ENCODE results near the gene ZC3H12C. TPM values are rescaled to one million over a fixed set of nuclear protein-coding genes. Genes with fewer than 3 reads are reported as not detected.
A peak's percentile ranks its signal among the peaks of the same experiment; 100 is the strongest.

The ZC3H12C gene
- total and polyA plus RNA-seq, 4 donors, result 3.4 to 27.1 (median 9.1) TPM

DNA sequence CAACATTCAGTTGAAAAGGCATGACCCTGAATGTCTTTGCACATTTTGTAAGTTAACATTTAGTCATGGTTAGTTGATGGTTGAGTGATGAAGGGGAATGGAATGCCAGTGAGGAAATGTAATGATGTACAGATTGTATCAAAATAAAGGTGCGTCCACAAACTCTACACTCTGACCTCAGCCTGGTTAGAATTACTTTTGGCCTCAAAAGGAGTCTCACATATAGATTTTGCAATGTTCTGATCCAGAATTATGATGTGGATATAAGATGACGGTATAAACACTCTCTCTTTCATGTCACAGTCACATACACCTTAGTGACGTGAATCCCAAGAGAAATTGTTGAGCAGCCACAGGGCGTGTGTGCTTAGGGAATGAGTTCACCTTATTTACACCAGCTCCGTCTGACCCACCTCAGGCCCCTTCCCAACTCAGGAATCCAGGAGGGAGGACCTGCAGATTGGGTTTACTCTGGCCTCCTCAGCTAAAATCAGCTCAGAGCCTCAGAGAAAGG lies 103.1 kb downstream of the ZC3H12C start:
- H3K4me1 ChIP-seq (ENCODE audit: control insufficient read depth in 5 of 5, insufficient read depth in 5 of 5, low read length in 5 of 5), result peaks cover 0 to 3% (median 0%) of the 10 kb centered on the region in 5 donors
- H3K9me3 ChIP-seq (ENCODE audit: control insufficient read depth in 4 of 4, insufficient read depth in 3 of 4, low read length in 3 of 4), result peaks cover 0 to 1% (median 0%) of the 10 kb centered on the region in 4 donors
- ATAC-seq (ENCODE audit: insufficient read depth, low FRiP score) (peak; percentile 20), DNase-seq (no peak)
- H3K4me3 ChIP-seq, result no peak overlapping the region
- WGBS, 2 donors, result 90 to 96% methylated on average over 5 of the region's 5 CpGs
- no peaks in the 10 kb centered on the region for H3K27me3 ChIP-seq (ENCODE audit: control insufficient read depth in 3 of 3, insufficient read depth in 3 of 3, low read length in 2 of 3)
- TF ChIP-seq, protein P1, sequence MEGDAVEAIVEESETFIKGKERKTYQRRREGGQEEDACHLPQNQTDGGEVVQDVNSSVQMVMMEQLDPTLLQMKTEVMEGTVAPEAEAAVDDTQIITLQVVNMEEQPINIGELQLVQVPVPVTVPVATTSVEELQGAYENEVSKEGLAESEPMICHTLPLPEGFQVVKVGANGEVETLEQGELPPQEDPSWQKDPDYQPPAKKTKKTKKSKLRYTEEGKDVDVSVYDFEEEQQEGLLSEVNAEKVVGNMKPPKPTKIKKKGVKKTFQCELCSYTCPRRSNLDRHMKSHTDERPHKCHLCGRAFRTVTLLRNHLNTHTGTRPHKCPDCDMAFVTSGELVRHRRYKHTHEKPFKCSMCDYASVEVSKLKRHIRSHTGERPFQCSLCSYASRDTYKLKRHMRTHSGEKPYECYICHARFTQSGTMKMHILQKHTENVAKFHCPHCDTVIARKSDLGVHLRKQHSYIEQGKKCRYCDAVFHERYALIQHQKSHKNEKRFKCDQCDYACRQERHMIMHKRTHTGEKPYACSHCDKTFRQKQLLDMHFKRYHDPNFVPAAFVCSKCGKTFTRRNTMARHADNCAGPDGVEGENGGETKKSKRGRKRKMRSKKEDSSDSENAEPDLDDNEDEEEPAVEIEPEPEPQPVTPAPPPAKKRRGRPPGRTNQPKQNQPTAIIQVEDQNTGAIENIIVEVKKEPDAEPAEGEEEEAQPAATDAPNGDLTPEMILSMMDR (IDR thresholded peaks at IDR 0.05; ENCODE audit: control extremely low read depth, extremely low read depth), result no peak
- H3K9ac ChIP-seq (ENCODE audit: insufficient read depth in 1 of 2, low read length in 2 of 2), result no peak overlapping the region
- H3K36me3 ChIP-seq (ENCODE audit: control insufficient read depth in 4 of 4, insufficient read depth in 4 of 4, low read length in 4 of 4), result no peaks in the 10 kb centered on the region
- H3K27ac ChIP-seq (ENCODE audit: low read depth in 1 of 2, low read length in 1 of 2), result peak overlapping the region in 1 of 2 donors; percentile 59

GRCh38 chr11:110196884-110197420 lies 103.8 kb downstream of the ZC3H12C start:
- DNase-seq (no peak), ATAC-seq (ENCODE audit: insufficient read depth, low FRiP score) (no peak)
- Histone ChIP-seq H3K4me3 (no peak overlapping the region), H3K4me1 (ENCODE audit: control insufficient read depth in 5 of 5, insufficient read depth in 5 of 5, low read length in 5 of 5) (peaks cover 0 to 3% (median 0%) of the 10 kb centered on the region in 5 donors), H3K36me3 (ENCODE audit: control insufficient read depth in 4 of 4, insufficient read depth in 4 of 4, low read length in 4 of 4) (no peaks in the 10 kb centered on the region), H3K9ac (ENCODE audit: insufficient read depth in 1 of 2, low read length in 2 of 2) (no peak overlapping the region), H3K27ac (ENCODE audit: low read depth in 1 of 2, low read length in 1 of 2) (peak overlapping the region in 1 of 2 donors; percentile 59), H3K9me3 (ENCODE audit: control insufficient read depth in 4 of 4, insufficient read depth in 3 of 4, low read length in 3 of 4) (peaks cover 0 to 1% (median 0%) of the 10 kb centered on the region in 4 donors), H3K27me3 (ENCODE audit: control insufficient read depth in 3 of 3, insufficient read depth in 3 of 3, low read length in 2 of 3) (no peaks in the 10 kb centered on the region)
- 88 to 93% methylated on average over 9 of the region's 9 CpGs for WGBS, 2 donors
- TF ChIP-seq, protein P1 (IDR thresholded peaks at IDR 0.05; ENCODE audit: control extremely low read depth, extremely low read depth), result no peak

DNA sequence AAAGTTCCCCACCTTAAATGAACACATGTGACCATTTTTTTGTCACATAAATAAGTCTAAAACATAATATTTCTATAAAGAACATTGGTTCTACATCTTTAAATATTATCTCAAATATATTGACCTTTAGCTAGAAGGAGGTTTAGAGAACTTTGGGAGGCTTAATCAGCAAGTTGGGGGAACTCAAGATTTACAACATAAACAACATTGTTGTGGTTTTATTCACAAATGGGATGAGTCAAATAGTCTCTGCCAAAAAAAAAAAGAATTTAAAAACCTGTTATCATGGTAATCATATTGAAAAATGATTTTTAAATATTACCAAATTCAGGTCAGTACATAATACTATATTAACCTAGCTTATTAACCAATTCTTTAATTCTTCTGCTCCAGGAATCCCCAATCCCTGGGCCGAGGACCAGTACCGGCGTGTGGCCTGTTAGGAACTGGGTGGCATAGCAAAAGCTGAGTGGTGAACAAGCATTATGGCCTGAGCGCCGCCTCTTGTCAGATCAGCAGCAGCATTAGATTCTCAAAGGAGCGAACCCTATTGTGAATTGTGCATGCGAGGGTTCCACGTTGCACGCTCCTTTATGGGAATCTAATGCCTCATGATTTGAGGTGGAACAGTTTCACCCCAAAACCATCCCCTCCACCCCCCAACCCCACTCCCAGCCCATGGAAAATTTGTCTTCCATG lies 105.0 kb downstream of the ZC3H12C start:
- peaks cover 0 to 1% (median 0%) of the 10 kb centered on the region in 4 donors for H3K9me3 ChIP-seq (ENCODE audit: control insufficient read depth in 4 of 4, insufficient read depth in 3 of 4, low read length in 3 of 4)

More for the DNA sequence above, 105.0 kb downstream of the ZC3H12C start:
- TF ChIP-seq, protein P1 (IDR thresholded peaks at IDR 0.05; ENCODE audit: control extremely low read depth, extremely low read depth), result no peak
- no peak overlapping the region for H3K4me3 ChIP-seq
- no peaks in the 10 kb centered on the region for H3K36me3 ChIP-seq (ENCODE audit: control insufficient read depth in 4 of 4, insufficient read depth in 4 of 4, low read length in 4 of 4)
- DNase-seq (no peak), ATAC-seq (ENCODE audit: insufficient read depth, low FRiP score) (no peak)
- 97 to 99% methylated on average over 9 of the region's 9 CpGs for WGBS, 2 donors
- H3K4me1 ChIP-seq (ENCODE audit: control insufficient read depth in 5 of 5, insufficient read depth in 5 of 5, low read length in 5 of 5), result peaks cover 0 to 3% (median 0%) of the 10 kb centered on the region in 5 donors
- no peak overlapping the region for H3K9ac ChIP-seq (ENCODE audit: insufficient read depth in 1 of 2, low read length in 2 of 2)
- H3K27ac ChIP-seq (ENCODE audit: low read depth in 1 of 2, low read length in 1 of 2), result no peak overlapping the region
- no peaks in the 10 kb centered on the region for H3K27me3 ChIP-seq (ENCODE audit: control insufficient read depth in 3 of 3, insufficient read depth in 3 of 3, low read length in 2 of 3)
